OCI-LY3 (cell line): Measurements from ENCODE around the gene NIPAL3.

Experiments
- CTCF ChIP-seq: fragments of 200-600, 300-600 bp; sonication (generic); IDR thresholded peaks from 2 replicates; pipeline ENCODE4 v1.5.1; 2014; ENCODE audit warnings: antibody characterized with exemption, low read length, low read depth
- EZH2phosphoT487 ChIP-seq: fragments of 200-600 bp; shearing (Covaris generic); IDR thresholded peaks from 2 replicates; pipeline ENCODE4 v1.6.1; 2018; ENCODE audit warnings: antibody characterized with exemption, mixed run types, low read depth

- TF ChIP-seq CTCF: no peak
- no peak for TF ChIP-seq EZH2phosphoT487
These were observed 93.3 kb downstream of the NIPAL3 start for GRCh38 chr1:24508911-24509310.
